Head of caudate nucleus (tissue), 42 donors: ENCODE results near the gene COL26A1.
"Not testable (repeated sequence)": the region's sequence is repeated elsewhere in the genome, so short reads cannot be mapped to it uniquely, and the experiment has no call there.

Source experiments
- DNase-seq, 42 donors: peaks; one replicate each; pipeline versions ENCODE4 v3.0.0 to v3.0.0-alpha.2; 2020 to 2021; ENCODE audit warnings: mixed read lengths in 7 of 42
- intact Hi-C: fragments of 100-400 bp; cut with DNase I; formaldehyde crosslinking; loops from one replicate; pipeline ENCODE4 v1.15.0; 2022

Gene COL26A1

GRCh38 chr7:101555921-101556275 is 193.2 kb downstream of the COL26A1 start:
- peak in 2 of 42 donors; percentile 3 to 4 for DNase-seq
- intact Hi-C loops = no loop called here

DNA sequence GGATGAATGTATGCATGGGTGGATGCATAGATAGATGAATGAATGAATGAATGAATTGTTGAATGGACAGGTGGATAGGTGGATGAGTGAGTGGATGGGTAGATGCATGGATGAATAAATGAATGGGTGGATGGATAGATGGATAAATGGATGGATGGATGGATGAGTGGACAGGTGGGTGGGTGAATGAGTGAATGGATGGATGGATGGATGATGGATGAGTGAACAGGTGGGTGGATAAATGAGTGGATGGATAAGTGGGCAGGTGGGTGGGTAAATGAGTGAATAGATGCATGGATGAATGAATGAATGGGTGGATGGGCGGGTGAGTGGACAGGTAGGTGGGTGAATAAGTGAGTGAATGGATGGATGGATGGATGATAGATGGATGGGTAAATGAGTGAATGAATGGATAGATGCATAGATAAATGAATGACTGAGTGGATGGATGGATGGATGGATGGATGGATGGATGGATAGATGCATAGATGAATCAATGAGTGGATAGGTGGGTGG is 193.8 kb downstream of the COL26A1 start:
- no peak for DNase-seq
- intact Hi-C loops = no loop called here

DNA sequence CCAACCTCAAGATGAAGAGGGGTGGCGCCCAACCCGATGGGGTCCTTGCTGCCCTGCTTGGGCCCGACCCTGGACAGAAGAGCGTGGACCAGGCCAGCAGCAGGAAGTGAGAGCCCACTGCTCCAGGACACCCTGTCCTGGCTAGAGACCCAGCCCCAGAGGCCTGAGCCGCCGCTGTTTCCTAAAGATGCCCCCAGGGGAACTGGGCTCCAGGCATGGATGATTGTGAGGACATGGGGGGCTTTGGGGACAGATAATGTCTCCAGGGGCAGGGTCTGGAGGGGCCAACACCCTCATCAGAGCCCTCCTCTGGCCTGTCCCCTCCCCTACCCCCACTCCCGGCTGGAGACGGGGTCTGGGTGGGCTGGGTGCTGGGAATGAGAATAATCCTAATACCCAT is 194.7 kb downstream of the COL26A1 start:
- peak in 4 of 42 donors; percentile 3 to 23 (median 8) for DNase-seq
- intact Hi-C loops = no loop called here

- intact Hi-C loops = no loop called here
- peak in 6 of 42 donors; percentile 1 to 23 (median 13) for DNase-seq
Observed at GRCh38 chr7:101557978-101558741, 195.5 kb downstream of the COL26A1 start.

DNA sequence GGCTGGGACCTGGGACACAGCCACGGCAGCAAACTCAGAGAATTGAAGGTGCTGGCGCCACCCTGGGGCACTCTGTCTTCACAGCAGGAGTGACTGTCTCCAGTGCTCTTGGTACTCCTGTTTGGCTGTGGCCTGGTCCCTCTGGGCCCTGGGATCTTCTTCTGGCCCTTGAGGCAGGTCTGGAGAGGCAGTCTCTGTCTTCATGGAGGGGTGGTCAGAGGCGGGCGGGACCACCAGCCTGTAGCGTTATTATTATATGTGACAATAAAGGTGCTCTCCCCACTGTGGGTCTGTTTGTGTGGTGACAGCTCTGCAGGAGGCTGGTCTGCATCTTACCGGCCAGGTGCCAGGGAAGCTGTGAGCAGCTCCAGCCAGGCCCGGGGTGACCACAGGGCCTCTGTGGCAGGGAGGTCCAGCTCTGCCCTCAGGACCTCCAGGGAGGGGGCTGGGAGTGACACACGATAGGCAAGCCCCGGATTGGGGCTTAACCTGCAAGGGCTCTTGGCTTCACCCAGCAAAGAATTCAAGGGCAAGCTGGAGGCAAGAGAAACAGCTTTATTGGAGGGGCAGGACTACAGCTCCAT is 196.2 kb downstream of the COL26A1 start:
- peak in 4 of 42 donors; percentile 6 to 30 (median 16) for DNase-seq
- intact Hi-C loops = no loop called here

- peak in 1 of 42 donors; percentile 9 for DNase-seq
- intact Hi-C loops = no loop called here
Observed at GRCh38 chr7:101559586-101559985, 196.9 kb downstream of the COL26A1 start.

GRCh38 chr7:101560021-101560420 is 197.3 kb downstream of the COL26A1 start:
- intact Hi-C loops = not testable (repeated sequence)
- DNase-seq = peak in 3 of 42 donors; percentile 18 to 21 (median 20)

DNA sequence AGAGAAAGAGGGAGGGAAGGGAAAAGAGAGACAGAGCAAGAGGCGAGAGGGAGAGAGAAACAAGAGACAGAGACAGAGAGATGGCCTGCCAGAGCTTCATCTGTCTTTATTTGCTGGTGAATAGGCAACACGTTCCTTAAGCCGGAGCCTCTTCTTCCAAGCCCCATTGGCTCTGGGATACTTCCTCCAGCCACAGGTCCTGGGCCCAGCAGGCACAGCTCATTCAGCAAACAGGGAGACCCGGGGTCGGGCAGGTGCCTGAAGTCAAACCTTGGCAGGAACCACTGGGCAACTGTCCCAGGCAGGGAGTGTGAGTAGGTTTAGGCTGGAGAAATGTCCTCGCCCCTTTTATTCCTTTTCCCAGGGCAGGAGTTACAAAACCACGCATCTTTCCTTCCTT is 198.2 kb downstream of the COL26A1 start:
- intact Hi-C loops = no loop called here
- DNase-seq = peak in 2 of 42 donors; percentile 35 to 39

GRCh38 chr7:101561293-101561692 is 198.6 kb downstream of the COL26A1 start:
- DNase-seq = peak in 1 of 42 donors; percentile 12
- intact Hi-C loops = not testable (repeated sequence)

- peak in 4 of 42 donors; percentile 11 to 38 (median 36) for DNase-seq
- intact Hi-C loops = no loop called here
Observed at GRCh38 chr7:101562531-101563197, 200.0 kb downstream of the COL26A1 start.

DNA sequence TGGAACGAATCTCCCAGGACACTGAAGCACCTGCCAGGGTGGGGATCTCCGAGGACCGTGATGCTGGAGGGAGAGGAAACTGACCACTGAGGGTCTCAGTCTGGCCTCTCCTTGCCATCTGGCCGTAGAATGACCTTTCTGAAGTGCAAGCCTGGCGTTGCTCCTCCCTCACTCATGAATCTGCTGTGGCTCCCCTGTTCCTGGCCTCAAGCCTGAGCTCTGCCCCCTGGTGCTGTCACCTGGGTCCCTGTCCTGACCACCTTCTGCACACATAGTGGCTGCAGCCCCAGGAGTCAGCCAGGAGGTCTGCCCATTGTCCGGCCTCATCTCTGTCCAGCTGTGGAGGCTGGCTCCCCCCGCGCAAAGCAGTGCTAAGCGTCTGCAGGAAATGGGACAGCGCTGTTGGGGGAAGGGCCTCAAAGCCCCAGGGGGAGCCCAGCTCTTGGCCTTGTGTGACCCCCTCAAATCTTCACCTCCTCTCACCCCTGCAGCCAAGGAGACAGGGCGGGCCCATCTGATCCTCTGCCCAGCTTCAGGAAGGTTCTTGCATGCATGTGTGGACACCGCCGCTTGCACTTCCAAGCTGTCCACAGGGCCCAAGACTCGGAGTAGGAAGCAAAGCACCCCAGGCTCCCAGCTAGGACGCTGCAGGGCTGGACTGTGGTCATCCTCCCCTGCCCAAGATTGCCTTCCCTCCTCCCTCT is 200.7 kb downstream of the COL26A1 start:
- intact Hi-C loops = no loop called here
- peak in 2 of 42 donors; percentile 22 to 39 for DNase-seq

DNA sequence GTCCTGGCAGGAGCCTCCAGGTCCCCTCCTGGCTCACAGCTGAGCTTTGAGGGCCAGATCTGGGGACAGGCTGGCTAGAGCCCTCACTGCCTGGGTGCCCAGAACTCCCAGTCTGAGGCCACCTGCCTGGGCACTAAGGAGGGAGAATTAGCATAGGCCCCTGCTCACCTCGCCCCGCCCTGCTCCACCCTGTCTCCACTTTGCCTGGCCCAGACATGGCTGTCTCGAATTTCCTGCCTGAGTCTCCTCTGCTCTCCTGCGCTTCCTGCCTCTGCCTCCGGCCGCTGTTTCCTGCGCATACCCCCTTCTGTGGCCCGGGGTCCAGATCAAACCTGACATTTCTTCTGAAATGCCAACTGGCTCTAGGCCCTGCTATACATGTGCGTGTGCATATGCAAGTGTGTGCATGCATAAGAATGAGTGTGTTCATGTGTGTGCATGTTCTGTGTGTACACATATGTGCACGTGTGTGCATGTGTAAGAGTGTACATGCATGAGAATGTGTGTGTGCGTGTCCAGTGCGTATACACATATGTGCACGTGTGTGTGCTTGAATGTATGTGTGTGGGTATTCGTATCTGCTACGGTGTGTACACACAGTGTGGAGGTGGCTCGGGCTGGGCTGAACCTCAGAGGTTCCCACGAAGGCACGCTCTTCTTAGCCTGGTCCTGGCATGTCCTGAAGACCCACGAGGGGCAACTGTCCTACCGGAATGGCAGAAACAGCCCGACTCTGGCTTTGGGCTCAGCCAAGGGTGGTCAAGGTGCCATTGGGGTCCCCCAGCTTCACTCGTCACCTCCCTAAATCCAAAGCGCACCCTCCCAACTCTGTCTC is 201.5 kb downstream of the COL26A1 start:
- intact Hi-C loops = no loop called here
- peak in 2 of 42 donors; percentile 34 to 36 for DNase-seq

DNA sequence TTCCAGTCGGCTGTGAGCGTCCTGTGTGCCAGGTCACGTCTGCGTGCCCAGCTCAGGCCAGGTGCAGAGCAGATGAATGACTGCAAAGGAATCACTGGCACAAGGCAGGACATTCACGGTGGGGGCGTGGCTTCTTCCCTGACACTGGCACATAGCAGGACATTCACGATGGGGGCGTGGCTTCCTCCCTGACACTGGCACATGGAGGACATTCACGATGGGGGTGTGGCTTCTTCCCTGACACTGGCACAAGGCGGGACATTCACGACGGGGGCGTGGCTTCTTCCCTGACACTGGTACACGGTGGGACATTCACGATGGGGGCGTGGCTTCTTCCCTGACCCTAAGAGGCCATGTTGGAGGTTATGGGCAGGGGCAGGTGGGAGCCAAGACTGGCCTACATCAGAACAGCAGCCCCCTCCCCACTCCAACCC is 202.1 kb downstream of the COL26A1 start:
- intact Hi-C loops = no loop called here
- peak in 2 of 42 donors; percentile 29 to 37 for DNase-seq

- intact Hi-C loops = no loop called here
- DNase-seq = peak in 3 of 42 donors; percentile 4 to 36 (median 34)
Observed at GRCh38 chr7:101565601-101566209, 203.0 kb downstream of the COL26A1 start.

GRCh38 chr7:101567230-101567629 is 204.6 kb downstream of the COL26A1 start:
- intact Hi-C loops = no loop called here
- peak; percentile 37 to 89 (median 69) for DNase-seq

DNA sequence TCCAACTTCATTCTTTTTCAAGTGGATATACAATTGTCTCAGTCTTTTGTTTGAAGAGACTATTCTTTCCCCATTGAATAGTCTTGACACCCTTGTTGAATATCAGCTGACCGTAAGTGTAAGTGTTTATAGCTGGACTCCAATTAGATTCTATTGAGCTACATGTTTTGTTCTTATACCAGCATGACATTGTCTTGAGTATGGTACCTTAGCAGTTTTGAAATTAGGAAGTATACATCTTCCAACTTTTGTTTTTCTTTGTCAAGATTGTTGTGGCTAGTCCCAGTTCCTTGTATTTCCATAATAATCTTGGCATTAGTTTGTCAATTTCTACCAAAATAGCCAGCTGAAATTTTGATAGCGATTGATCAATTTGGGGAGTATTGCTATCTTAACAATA is 209.5 kb downstream of the COL26A1 start:
- DNase-seq = no peak
- intact Hi-C loops = no loop called here

DNA sequence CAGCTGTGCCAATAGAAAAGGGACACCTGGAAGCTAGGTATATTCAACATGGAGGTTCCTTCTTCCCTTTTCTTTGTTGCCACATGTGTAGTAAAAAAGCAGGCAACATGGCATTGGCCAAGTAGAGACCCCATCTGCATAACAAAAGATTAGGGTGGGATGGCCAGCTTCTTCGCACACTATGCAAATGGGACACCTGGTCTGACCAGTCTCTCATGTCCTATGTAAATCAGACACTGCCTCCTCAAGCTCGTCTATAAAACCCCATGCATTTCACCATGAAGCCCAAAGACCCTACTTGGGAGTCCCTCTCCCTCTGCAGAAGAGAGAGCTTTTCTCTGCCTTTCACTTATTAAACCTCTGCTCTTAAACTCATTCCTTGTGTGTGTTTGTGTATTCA is 212.5 kb downstream of the COL26A1 start:
- intact Hi-C loops = no loop called here
- DNase-seq = no peak

DNA sequence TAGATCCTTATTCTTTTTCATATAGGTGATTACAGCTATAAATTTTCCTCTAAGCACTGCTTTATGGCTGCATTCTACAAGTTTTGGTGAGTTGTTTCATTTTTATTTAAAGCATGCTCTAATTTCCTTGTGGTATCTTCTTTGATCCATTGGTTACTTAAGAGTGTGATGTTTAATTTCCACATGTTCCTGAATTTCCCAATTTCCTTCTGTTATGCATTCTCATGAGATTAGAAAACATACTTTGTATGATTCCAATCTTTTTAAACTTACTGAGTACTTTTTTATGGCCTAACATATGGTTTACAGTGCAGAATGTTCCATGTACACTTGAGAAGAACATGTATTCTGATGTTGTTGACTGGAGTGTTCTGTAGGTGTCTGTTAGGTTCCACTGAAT is 213.0 kb downstream of the COL26A1 start:
- intact Hi-C loops = no loop called here
- no peak for DNase-seq
